Dermis lymphatic vessel endothelial cell (primary cell): ENCODE results near the gene MST1. TPM values are rescaled to one million over a fixed set of nuclear protein-coding genes. Genes with fewer than 3 reads are reported as not detected.

Source experiments
- total RNA-seq: library from RNA; depleted of rRNA; stranded (reverse); fragments of >200 nt; gene quantifications from 2 replicates; pipeline ENCODE4 v1.2.1, GENCODE V29; 2014

Gene MST1
- 1.8 and 2.2 TPM in 2 replicates for total RNA-seq

DNA sequence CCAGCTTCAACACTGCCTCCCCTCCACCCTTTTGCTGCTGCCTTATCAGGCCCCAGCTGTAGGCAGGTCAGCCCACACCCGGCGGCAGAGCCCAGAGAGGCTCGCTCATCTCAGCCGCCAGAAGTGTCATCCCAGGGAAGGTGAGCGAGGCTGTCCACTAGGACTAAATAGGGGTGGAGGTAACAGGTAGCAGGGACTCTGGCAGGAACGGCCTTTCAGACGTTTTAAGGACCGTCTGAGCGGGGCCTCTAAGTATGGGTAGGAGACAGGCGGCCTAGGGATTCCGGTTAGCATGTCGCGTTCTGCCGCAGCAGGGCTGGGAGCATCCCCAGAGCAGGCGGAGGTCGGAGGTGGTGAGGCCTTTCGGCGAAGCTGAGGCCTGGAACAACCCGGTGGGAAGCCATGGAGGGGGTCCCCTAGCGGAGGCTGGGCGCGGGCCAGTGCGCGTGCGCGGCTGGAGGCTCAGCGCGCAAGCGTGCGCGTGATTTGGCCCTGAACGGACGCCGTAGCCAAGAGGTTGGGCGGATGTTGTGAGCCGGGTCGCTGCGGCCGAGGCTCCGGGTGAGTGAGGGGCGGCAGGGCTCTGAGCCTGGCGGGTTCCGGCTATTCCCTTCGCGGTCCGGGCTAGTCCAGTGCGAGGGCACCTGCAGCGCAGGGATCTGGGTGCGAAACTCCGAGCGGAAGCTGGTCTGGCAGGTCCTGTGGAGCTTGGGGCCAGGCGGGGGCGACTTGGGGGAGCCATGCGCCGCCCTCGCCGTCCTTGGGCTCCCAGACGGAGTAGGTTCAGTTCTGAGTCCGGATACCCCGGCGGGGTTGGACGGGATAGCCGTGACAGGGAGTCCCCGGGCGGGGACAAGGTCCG lies at the start of gene MST1, which contains the start of gene RNF123:
Gene MST1 (minus strand): TSS at position 429 of the 862 bp plus-strand sequence. CDS start 783 bp downstream, outside the sequence.
Gene RNF123 (plus strand): TSS at position 512 of the 862 bp plus-strand sequence. CDS start 1,609 bp downstream, outside the sequence.

DNA sequence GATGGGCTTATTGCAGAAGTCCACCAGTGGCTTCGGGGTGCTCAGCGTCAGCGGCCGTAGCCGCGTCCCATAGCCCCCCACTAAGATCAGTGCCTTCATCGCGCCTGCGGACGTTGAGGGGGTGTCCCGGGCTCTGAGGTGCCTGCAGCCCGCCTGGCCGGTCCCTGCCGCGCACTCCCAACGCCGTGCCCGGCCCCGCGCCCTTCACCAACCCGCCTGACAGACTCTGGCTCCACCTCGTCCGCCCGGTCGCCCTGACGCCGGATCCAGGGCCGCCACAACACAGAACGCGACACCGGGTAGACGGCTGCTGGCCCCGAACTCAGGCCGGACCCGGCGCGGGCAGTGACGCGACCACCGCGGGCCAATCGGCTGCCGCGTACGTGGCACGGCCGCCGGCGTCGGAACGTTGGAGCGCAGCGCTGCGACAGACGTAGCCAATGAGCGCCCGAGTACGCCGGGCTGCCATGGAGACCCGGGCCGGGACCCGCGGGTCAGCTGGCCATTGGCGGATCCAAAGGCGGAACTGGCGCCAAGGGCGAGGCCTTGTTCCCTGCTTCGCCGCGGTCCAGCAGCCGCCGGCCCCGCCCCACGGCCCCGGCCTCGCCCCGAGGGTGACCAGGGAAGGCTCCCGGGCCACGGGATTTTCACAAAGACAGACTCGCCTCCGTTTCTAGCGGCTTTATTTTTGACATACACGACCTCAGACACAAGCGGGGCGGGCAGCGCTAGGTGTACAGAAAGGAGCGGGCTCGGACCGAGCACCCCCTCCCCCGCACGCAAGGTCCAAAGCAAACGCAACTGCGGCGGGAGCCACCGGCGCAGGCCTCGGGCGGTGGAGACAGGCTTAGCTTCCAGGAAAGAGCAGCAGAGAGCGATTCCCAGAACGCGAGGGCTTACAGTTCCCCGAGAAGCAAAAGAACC lies 34.6 kb upstream of the MST1 start, which contains the start of gene GMPPB:
Gene GMPPB (minus strand): TSS at position 324 of the 924 bp plus-strand sequence. CDS start 225 bp downstream, at position 99.

DNA sequence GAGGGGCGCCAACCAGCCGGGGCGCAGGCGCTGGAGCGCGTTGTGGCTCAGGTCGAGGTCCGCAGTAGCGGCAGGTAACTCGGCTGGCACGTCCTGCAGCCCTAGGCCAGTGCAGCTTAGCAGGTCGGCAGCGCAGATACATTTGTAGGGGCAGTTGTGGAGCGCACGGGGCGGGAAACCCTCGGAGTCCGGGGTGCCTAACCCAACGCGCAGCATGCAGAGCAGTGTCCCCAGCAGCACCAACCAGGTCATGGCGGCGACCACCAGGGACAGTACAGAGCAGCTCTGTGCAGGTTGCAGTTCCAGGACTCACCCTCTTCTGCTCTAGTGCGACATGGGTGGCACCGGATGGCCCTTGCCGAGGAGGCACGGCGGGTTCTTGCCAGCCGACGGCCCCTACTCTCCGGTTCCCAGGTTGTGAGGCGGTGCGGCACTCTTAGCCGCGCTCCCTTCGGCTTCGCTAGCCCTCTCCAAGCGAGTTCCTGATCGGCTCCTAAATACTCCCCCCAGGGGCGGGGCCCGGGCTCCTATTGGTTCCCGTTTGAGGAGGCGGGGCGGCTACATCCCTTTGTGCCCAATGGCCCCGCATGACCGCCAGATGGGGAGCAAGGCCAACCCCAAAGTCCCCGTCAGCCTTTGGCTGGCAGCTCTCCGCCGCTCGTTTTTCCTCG lies 30.1 kb upstream of the MST1 start, which contains the start of gene AMIGO3:
Gene AMIGO3 (minus strand): TSS at position 471 of the 671 bp plus-strand sequence. CDS start 219 bp downstream, at position 252.

DNA sequence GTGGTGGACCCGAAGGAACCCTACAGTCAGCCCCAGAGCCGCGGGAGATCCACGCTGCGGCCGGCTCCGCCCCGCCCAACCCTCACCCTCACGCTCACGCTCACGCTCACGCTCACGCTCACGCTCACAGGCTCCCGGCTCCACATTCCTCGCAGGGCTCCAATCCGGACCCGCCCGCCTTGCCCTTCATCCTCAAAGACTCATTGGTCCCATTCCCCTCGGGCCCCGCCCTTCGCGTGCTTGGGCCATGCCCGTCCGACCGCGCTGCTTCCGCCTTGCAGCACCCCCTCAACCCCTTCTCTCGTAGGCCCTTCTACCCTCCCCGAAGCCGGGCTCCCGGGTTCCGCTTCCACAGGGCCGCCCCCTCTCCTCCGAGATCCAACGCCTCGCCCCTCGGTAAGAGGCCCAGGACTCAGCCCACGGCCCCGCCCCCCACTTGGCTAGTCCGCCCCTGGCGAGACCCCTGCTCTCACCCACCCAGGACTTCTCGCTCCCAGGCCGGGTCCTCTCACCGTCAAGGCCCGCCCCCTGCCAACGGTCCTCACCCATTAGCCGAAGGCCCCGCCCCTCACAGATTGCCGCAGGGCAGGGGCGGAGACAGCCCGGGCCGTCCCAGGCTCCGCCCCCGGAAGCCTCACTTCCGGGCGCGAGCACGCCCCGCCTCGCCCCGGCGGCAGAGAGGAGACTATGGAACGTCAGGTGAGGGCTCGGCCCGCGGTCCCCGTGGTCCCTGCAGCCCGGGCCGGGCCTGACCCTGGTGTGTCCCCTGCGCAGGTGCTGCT lies 15.4 kb downstream of the MST1 start, which contains the start of gene APEH:
Gene APEH (plus strand): TSS at position 637 of the 782 bp plus-strand sequence. CDS start 51 bp downstream, at position 688.

Other genes with a start within 250 kb of the MST1 start
- gene DAG1, start 219.2 kb downstream of the MST1 start, total RNA-seq, result 21.1 and 32.3 TPM in 2 replicates
- gene BSN, start 135.0 kb downstream of the MST1 start, total RNA-seq, result under 0.01 and 0.09 TPM in 2 replicates
- 64.6 and 114 TPM in 2 replicates for gene APEH, start 15.1 kb downstream of the MST1 start, total RNA-seq
- gene RNF123, start 83 bp upstream of the MST1 start, total RNA-seq, result 20.5 and 22.5 TPM in 2 replicates
- not detected in 2 replicates for gene AMIGO3, start 30.2 kb upstream of the MST1 start, total RNA-seq
- 15.7 and 25.6 TPM in 2 replicates for gene GMPPB, start 34.5 kb upstream of the MST1 start, total RNA-seq
- gene IP6K1, start 97.1 kb upstream of the MST1 start, total RNA-seq, result 47.9 and 55.3 TPM in 2 replicates
- gene CDHR4, start 110.4 kb upstream of the MST1 start, total RNA-seq, result not detected in 2 replicates
- 17.3 and 17.6 TPM in 2 replicates for gene INKA1, start 113.8 kb upstream of the MST1 start, total RNA-seq
- gene UBA7, start 124.5 kb upstream of the MST1 start, total RNA-seq, result 24.9 and 29.9 TPM in 2 replicates
- 1.1 and 1.2 TPM in 2 replicates for gene TRAIP, start 167.1 kb upstream of the MST1 start, total RNA-seq
- gene CAMKV, start 180.4 kb upstream of the MST1 start, total RNA-seq, result not detected in 2 replicates
- gene MST1R, start 214.4 kb upstream of the MST1 start, total RNA-seq, result 0.11 and 0.52 TPM in 2 replicates
- 4.0 and 7.6 TPM in 2 replicates for gene MON1A, start 240.3 kb upstream of the MST1 start, total RNA-seq